ENCODE data around the gene PLOD3. TPM values are rescaled to one million over a fixed set of nuclear protein-coding genes. Genes with fewer than 3 reads are reported as not detected.
"Not testable (repeated sequence)": the region's sequence is repeated elsewhere in the genome, so short reads cannot be mapped to it uniquely, and the experiment has no call there.

Gene PLOD3
- total RNA-seq, 1 experiment from 2014 or later: 134 TPM

DNA sequence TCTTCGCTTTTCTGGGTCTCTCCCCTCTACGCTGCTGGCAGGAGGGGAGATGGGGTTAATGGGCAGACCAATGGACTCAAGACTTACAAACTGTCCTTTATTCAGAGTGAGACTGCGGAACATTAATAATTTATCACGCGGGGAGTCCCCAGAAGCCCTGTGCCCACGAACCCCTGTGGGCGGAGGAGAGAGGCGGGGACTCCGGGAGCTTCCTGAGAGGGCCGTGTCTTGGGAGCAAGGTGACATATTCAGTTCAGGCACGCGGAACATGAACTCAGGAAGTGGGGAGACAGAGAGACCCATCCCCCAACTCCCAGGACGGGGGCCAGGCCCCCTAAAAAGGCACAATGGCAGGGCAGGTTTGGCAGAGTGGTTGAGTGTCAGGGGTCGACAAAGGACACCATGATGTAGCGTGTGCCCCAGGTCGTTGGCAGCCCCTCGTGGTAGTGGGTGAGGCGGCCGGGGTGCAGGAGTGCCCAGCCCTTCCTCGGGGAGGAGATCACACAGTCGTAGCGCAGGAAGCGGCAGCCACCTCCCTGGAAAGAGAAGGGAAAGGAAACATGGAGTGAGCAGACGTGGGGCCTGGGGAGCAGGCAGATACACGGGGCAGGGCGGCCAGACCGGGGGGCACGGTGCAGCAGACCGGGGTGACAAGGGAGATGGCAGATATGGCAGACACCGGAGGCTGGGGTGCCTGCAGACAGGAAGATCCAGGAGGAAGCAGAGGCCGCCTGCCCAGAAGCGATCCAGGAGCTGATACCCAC lies 11.3 kb downstream of the PLOD3 start:
- TF ChIP-seq, protein P1, sequence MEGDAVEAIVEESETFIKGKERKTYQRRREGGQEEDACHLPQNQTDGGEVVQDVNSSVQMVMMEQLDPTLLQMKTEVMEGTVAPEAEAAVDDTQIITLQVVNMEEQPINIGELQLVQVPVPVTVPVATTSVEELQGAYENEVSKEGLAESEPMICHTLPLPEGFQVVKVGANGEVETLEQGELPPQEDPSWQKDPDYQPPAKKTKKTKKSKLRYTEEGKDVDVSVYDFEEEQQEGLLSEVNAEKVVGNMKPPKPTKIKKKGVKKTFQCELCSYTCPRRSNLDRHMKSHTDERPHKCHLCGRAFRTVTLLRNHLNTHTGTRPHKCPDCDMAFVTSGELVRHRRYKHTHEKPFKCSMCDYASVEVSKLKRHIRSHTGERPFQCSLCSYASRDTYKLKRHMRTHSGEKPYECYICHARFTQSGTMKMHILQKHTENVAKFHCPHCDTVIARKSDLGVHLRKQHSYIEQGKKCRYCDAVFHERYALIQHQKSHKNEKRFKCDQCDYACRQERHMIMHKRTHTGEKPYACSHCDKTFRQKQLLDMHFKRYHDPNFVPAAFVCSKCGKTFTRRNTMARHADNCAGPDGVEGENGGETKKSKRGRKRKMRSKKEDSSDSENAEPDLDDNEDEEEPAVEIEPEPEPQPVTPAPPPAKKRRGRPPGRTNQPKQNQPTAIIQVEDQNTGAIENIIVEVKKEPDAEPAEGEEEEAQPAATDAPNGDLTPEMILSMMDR (IDR thresholded peaks at IDR 0.05; ENCODE audit: unreplicated experiment): no peak
- peaks cover 2% of the 10 kb centered on the region for H3K27me3 Mint-ChIP-seq (ENCODE audit: insufficient read depth, unreplicated experiment)
- intact Hi-C loops (cut with micrococcal nuclease): no loop called here
- ChIA-PET POLR2A (interaction anchor here (0.6 to 1.3 kb wide), 2 partner anchors 10 to 331 kb away, joined by 3 read pairs; partner anchors contain the start of gene SRRT), CTCF (interaction anchor here (1.0 kb wide), 1 partner anchor 12 kb away, joined by 3 read pairs; the partner anchor contains the start of genes PLOD3 and ZNHIT1)
- no peaks in the 10 kb centered on the region for H3K4me1 Mint-ChIP-seq (ENCODE audit: insufficient read depth, unreplicated experiment)
- no peak overlapping the region for H3K4me3 Mint-ChIP-seq (ENCODE audit: unreplicated experiment)
- DNase-seq (ENCODE audit: unreplicated experiment): no peak
- peaks cover 38% of the 10 kb centered on the region for H3K36me3 Mint-ChIP-seq (ENCODE audit: insufficient read depth, unreplicated experiment)
- no peak overlapping the region for H3K27ac Mint-ChIP-seq (ENCODE audit: low read depth, unreplicated experiment)
- BruUV-seq (replicated peaks): no TSS peak
- no peaks in the 10 kb centered on the region for H3K9me3 Mint-ChIP-seq (ENCODE audit: unreplicated experiment)

DNA sequence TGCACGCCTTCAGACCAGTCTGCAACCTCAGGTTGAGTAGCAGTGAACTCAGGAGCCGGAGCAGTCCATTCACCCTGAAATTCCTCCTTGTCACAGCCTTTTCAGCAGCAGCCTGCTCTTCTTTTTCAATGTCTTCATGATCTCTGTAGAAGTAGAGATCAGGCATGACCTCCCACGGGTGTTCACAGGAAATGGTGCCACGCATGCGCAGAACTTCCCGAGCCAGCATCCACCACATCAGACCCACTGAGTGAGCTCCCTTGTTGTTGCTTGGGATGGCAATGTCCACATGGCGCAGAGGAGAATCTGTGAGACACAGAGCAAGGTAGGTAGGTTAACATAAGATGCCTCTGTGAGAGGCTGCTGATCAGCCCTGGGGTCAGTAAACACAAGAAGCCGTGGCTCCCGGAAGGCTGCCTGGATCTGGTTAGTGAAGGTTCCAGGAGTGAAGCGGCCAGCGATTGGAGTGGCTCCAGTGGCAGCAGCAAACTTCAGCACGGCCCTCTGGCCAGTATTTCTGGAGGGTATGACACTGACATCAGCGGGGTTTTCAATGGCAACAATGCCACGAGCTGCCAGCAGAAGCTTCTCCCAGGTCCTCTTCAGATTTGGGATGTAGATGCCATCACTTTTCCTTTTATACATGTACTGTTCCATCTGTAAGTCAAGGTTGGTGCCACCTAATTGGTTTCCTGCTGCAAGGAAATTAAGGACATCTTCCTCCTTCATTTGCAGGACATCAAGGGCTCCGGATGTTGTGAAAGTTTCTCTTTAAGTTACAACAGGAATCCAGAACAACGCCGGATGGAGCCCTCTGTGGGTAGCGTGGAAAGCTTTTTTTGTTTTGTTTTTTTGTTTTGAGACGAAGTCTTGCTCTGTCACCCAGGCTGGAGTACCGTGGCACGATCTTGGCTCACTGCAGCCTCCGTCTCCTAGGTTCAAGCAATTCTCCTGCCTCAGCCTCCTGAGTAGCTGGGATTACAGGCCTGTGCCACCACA lies 13.3 kb downstream of the PLOD3 start:
- H3K9me3 Mint-ChIP-seq (ENCODE audit: unreplicated experiment); BruUV-seq (replicated peaks); H3K27ac Mint-ChIP-seq (ENCODE audit: low read depth, unreplicated experiment); H3K4me1 Mint-ChIP-seq (ENCODE audit: insufficient read depth, unreplicated experiment); intact Hi-C loops (cut with micrococcal nuclease); H3K4me3 Mint-ChIP-seq (ENCODE audit: unreplicated experiment): not testable (repeated sequence)
- peak; percentile 21 for DNase-seq (ENCODE audit: unreplicated experiment)
- H3K36me3 Mint-ChIP-seq (ENCODE audit: insufficient read depth, unreplicated experiment): peaks cover 24% of the 10 kb centered on the region
- CTCF ChIA-PET: interaction anchor here (0.6 to 3.5 kb wide), 4 partner anchors 11 to 60 kb away, joined by 3 to 22 read pairs (median 4); no protein-coding TSS in a partner anchor
- POLR2A ChIA-PET: interaction anchor here (0.7 kb wide), 1 partner anchor 11 kb away, joined by 3 read pairs; no protein-coding TSS in a partner anchor
- peaks cover 12% of the 10 kb centered on the region for H3K27me3 Mint-ChIP-seq (ENCODE audit: insufficient read depth, unreplicated experiment)

DNA sequence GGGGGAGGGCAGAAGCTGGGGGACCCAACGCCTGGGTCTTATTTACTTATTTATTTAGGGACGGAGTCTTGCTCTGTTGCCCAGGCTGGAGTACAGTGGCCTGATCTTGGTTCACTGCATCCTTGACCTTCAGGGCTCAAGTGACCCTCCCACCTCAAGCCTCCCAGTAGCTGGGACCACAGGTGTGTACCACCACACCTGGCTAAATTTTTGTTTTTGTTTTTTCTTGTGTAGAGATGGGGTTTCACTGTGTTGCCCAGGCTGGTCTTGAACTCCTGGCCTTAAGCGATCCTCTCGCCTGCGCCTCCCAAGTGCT lies 14.8 kb downstream of the PLOD3 start:
- DNase-seq (ENCODE audit: unreplicated experiment): no peak
- intact Hi-C loops (cut with micrococcal nuclease): no loop called here
- POLR2A ChIA-PET: no interaction called here
- H3K4me3 Mint-ChIP-seq (ENCODE audit: unreplicated experiment): no peak overlapping the region
- no peaks in the 10 kb centered on the region for H3K4me1 Mint-ChIP-seq (ENCODE audit: insufficient read depth, unreplicated experiment)
- TF ChIP-seq, protein P1 (IDR thresholded peaks at IDR 0.05; ENCODE audit: unreplicated experiment): no peak
- H3K36me3 Mint-ChIP-seq (ENCODE audit: insufficient read depth, unreplicated experiment): peaks cover 9% of the 10 kb centered on the region
- CTCF ChIA-PET: interaction anchor here (0.8 to 3.5 kb wide), 3 partner anchors 10 to 80 kb away, joined by 3 to 22 read pairs (median 3); no protein-coding TSS in a partner anchor
- H3K9me3 Mint-ChIP-seq (ENCODE audit: unreplicated experiment): no peaks in the 10 kb centered on the region
- peaks cover 12% of the 10 kb centered on the region for H3K27me3 Mint-ChIP-seq (ENCODE audit: insufficient read depth, unreplicated experiment)
- H3K27ac Mint-ChIP-seq (ENCODE audit: low read depth, unreplicated experiment): no peak overlapping the region
- BruUV-seq (replicated peaks): no TSS peak

DNA sequence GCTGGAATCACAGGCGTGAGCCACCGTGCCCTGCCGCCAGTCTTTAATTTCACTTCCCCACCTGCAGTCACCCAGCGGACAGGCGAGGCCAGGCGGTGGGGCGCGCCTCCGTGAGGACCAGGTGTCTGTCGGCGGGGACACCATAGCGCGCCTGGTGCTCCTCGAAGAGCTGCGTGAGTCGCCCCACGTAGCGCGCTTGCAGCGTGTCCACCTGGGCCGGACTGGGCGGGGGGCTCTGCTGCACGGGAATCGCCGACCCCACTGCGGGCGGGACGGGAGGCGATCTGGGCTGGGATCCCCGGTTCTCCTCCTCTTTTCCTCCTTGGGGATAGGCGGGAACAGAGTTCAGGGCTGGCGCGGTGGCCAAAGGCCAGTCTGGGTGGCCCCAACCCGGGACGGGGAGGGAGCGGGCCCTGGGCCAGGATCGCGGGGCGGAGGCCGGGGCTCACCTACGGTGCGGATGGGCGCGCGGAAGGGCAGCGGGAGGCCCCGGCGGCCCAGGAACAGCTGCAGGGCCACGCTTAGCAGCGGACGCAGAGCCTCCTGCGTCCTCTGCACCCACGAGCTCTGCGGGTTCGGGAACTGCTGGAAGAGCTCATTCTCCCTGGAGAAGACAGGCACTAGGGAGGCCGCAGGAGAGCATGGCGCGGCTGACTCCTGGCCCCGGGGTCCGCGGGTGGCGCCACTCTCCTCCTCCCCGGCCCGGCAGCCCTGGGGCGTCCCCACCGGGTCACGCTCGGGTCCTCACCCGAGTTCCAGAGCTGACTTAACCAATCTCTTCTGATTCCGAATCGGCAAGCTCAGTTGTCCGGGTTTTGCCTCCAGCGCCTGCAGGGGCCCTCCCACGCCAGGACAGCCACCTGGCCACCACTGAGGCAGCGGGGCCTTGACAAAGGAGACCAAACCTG lies 15.4 kb downstream of the PLOD3 start:
- Mint-ChIP-seq H3K27ac (ENCODE audit: low read depth, unreplicated experiment) (no peak overlapping the region), H3K4me3 (ENCODE audit: unreplicated experiment) (no peak overlapping the region), H3K27me3 (ENCODE audit: insufficient read depth, unreplicated experiment) (peaks cover 12% of the 10 kb centered on the region), H3K36me3 (ENCODE audit: insufficient read depth, unreplicated experiment) (peaks cover 6% of the 10 kb centered on the region), H3K4me1 (ENCODE audit: insufficient read depth, unreplicated experiment) (no peaks in the 10 kb centered on the region), H3K9me3 (ENCODE audit: unreplicated experiment) (no peaks in the 10 kb centered on the region)
- TF ChIP-seq, protein P1 (IDR thresholded peaks at IDR 0.05; ENCODE audit: unreplicated experiment): no peak
- intact Hi-C loops (cut with micrococcal nuclease): no loop called here
- POLR2A ChIA-PET: no interaction called here
- BruUV-seq (replicated peaks): no TSS peak
- DNase-seq (ENCODE audit: unreplicated experiment): no peak
- CTCF ChIA-PET: interaction anchor here (0.7 to 3.5 kb wide), 5 partner anchors 10 to 81 kb away, joined by 3 to 22 read pairs (median 3); no protein-coding TSS in a partner anchor
